Psoas muscle (tissue), 8 donors: ENCODE results near the gene KYAT1. TPM values are rescaled to one million over a fixed set of nuclear protein-coding genes. Genes with fewer than 3 reads are reported as not detected.

Experiments
- ATAC-seq, 4 donors: fragments of 200-7000 bp; cut with Tn5 transposase; one replicate each; pipeline ENCODE4 v1.9.1; 2020; ENCODE audit warnings: moderate library complexity in 3 of 4, mild to moderate bottlenecking in 2 of 4
- DNase-seq, 2 donors: peaks; one replicate each; pipeline ENCODE4 v3.0.0-alpha.2; 2020
- H3K27ac ChIP-seq: fragments of 200-600 bp; one replicate; pipeline ENCODE4 v1.8.0; 2022
- H3K27me3 ChIP-seq, 3 donors: fragments of 200-600 bp in 1 of 3; one replicate each; pipeline versions ENCODE4 v1.6.1 to v1.8.0; 2013 to 2022; ENCODE audit warnings: low read length in 2 of 3, mild to moderate bottlenecking in 2 of 3, moderate library complexity in 1 of 3; ENCODE audit not compliant: insufficient read depth in 3 of 3
- H3K36me3 ChIP-seq, 2 donors: fragments of 200-600 bp in 1 of 2; one replicate each; pipeline versions ENCODE4 v1.6.1 to v1.8.0; 2013 to 2022; ENCODE audit warnings: low read depth in 1 of 2, mild to moderate bottlenecking in 1 of 2, moderate library complexity in 1 of 2; ENCODE audit not compliant: insufficient read depth in 1 of 2
- H3K4me1 ChIP-seq: fragments of 200-600 bp; one replicate; pipeline ENCODE4 v1.8.0; 2022
- H3K4me3 ChIP-seq: fragments of 200-600 bp; one replicate; pipeline ENCODE4 v1.8.0; 2022; ENCODE audit warnings: mild to moderate bottlenecking
- H3K9me3 ChIP-seq: fragments of 200-600 bp; one replicate; pipeline ENCODE4 v1.8.0; 2022
- CTCF ChIP-seq: fragments of 200-600 bp; IDR thresholded peaks from one replicate; pipeline ENCODE4 v1.8.0; 2022; ENCODE audit warnings: antibody characterized with exemption
- WGBS, 3 donors: extraction: QIAGEN DNeasy Blood & Tissue Kit; methylation state at CpG; one replicate each; pipeline versions ENCODE4 v1.1.6 to v1.1.7; 2013; 5-methylcytosine and 5-hydroxymethylcytosine counted together
- intact Hi-C, 2 donors: fragments of 100-400 bp; cut with DNase I; formaldehyde crosslinking; loops; one replicate each; pipeline versions ENCODE4 v1.11.0 to v1.14.2; 2022
- polyA plus RNA-seq, 3 donors: library from polyadenylated mRNA; stranded (reverse); fragments of 200-250 nt; gene quantifications; one replicate each; pipeline ENCODE4 v1.2.3, GENCODE V29; 2013
- total RNA-seq, 4 donors: library from RNA; stranded (reverse); fragmentation: NEBNext Ultra II Directional in 2 of 4; extraction: Animal tissue kit (Norgen Biotek cat#: 25700) in 2 of 4; gene quantifications; one replicate each; pipeline versions ENCODE4 v1.2.1 to v1.2.4, GENCODE V29; 2021 to 2023
- donor health status: healthy with polysubstance abuse.
- donor health status: DM: no; HTN: no; CAD: no; lungs with moderate emphysema.
- donor health status: Bipolar disorder and iron deficiency.
- donor health status: healthy.
- donor health status: DM: yes; HTN: yes; CAD: no.
- donor health status: DM: no; HTN: no; CAD: no.
- donor health status: DM: no; HTN: no; CAD: no.
- donor health status: DM: yes; HTN: yes; CAD: no.

KYAT1 gene
- total and polyA plus RNA-seq, 7 donors = 6.4 to 12.0 (median 7.5) TPM

- DNase-seq (peak; percentile 51 to 75), ATAC-seq (peak; percentile 12 to 38 (median 32))
- H3K27me3 ChIP-seq = no peaks in the 10 kb centered on the region
- intact Hi-C loops = no loop called here
- no peak for TF ChIP-seq CTCF
- peak overlapping the region; percentile 93 for H3K27ac ChIP-seq
- peaks cover 14% of the 10 kb centered on the region for H3K4me1 ChIP-seq
- H3K36me3 ChIP-seq = peaks cover 0 to 38% of the 10 kb centered on the region in 2 donors
- peak overlapping the region; percentile 68 for H3K4me3 ChIP-seq
- no peaks in the 10 kb centered on the region for H3K9me3 ChIP-seq
- WGBS, 3 donors = 8 to 12% (median 8%) methylated on average over 60 to 90 of the region's 90 CpGs
Measured at GRCh38 chr9:128818839-128819715, 62.7 kb downstream of the KYAT1 start.

DNA sequence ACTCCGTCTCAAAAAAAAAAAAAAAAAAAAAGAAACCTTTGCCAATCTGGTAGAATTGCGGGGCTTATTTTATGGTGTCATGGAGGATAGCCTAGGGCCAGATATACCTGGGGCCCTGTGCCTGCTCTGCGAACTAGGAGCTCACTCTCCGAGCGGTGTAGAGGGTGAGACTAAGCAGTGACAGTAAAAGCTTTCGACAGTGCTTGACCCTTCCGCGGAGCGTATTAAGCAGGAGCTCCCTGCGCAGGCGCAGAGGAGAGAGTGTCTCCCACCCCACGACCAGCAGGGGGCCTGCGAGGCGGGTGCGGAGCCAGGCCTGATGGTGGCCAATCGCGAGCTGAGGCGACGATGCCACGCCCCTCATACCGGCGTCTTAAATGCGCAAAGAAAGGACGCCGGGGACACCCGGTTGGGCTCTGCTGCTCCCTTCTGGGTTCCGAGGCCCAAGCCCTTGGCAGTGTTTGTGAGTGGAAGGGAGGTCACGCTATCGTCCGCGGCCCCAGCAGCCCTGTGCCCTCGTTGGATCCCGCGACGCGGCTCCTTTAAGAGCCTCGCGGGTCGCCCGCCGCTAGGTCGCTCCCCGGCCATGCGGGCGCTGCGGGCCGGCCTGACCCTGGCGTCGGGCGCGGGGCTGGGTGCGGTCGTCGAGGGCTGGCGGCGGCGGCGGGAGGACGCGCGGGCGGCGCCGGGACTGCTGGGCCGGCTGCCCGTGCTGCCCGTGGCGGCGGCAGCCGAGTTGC lies 63.5 kb downstream of the KYAT1 start, which contains the start of gene ENDOG:
ENDOG (plus strand) TSS at position 402 of the 740 bp plus-strand sequence; CDS start at position 587, 185 bp downstream.
- TF ChIP-seq CTCF = peak; percentile 92
- intact Hi-C loops = no loop called here

GRCh38 chr9:128810873-128811272 lies 70.9 kb downstream of the KYAT1 start:
- Histone ChIP-seq H3K27ac (no peak overlapping the region), H3K27me3 (no peaks in the 10 kb centered on the region), H3K9me3 (no peaks in the 10 kb centered on the region), H3K4me3 (no peak overlapping the region), H3K4me1 (no peaks in the 10 kb centered on the region), H3K36me3 (peaks cover 0 to 31% of the 10 kb centered on the region in 2 donors)
- DNase-seq (no peak), ATAC-seq (no peak)
- intact Hi-C loops = no loop called here
- 47 to 78% (median 62%) methylated on average over 5 of the region's 5 CpGs for WGBS, 3 donors
- no peak for TF ChIP-seq CTCF

More for the DNA sequence above, 63.5 kb downstream of the KYAT1 start, which contains the start of gene ENDOG:
- Histone ChIP-seq H3K9me3 (no peaks in the 10 kb centered on the region), H3K4me3 (peak within 1 kb of the TSS; percentile 68), H3K27me3 (no peaks in the 10 kb centered on the region), H3K36me3 (peaks cover 0 to 31% of the 10 kb centered on the region in 2 donors), H3K27ac (peak within 1 kb of the TSS; percentile 93), H3K4me1 (peaks cover 14% of the 10 kb centered on the region)
- DNase-seq (peak; percentile 98 to 99), ATAC-seq (peak; percentile 97 to 98 (median 97))
- 0 to 1% (median 1%) methylated on average over 36 to 70 of the region's 70 CpGs for WGBS, 3 donors

DNA sequence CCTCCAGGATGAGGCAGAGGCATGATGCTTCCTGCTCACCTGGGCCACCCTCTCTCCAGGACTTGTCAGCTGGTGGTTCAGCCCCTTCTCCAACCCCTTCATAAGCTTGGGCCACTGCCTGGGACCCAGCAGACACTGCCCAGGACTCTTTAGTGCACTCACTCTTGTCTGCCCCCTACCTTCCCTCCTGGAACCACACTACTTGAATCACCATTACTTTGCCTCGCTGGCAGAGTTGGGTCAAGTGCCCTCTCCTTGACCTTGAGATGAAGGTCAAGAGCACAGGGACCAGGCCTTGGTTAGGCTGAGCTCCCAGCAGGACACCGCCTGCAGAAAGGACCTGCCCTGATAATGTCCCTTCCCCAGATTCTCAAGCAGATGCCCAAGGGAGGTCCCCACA lies 71.9 kb downstream of the KYAT1 start:
- H3K4me3 ChIP-seq = no peak overlapping the region
- no peak for TF ChIP-seq CTCF
- no peak overlapping the region for H3K27ac ChIP-seq
- WGBS, 3 donors = 71 to 76% (median 72%) methylated on average over 2 of the region's 2 CpGs
- H3K27me3 ChIP-seq = no peaks in the 10 kb centered on the region
- H3K4me1 ChIP-seq = no peaks in the 10 kb centered on the region
- H3K36me3 ChIP-seq = peaks cover 0 to 42% of the 10 kb centered on the region in 2 donors
- DNase-seq (no peak), ATAC-seq (peak in 1 of 4 donors; percentile 14)
- H3K9me3 ChIP-seq = no peaks in the 10 kb centered on the region
- intact Hi-C loops = no loop called here
